Measurements from ENCODE around the gene DCLK1.

- TF ChIP-seq CTCF (IDR thresholded peaks at IDR 0.05), result no peak
- no peak for TF ChIP-seq POLR2A (IDR thresholded peaks at IDR 0.05)
Measured at GRCh38 chr13:36157480-36157879, 26.3 kb upstream of the DCLK1 start.
